Stimulated activated effector memory CD8-positive, alpha-beta T cell treated with anti-CD3 and anti-CD28 coated beads, Interleukin-12 subunit alpha, Interleukin-12 subunit beta, amount 100 ng/mL, for 72 hours (primary cell): Measurements from ENCODE around the gene CCDC187.
"Not testable (repeated sequence)": the region's sequence is repeated elsewhere in the genome, so short reads cannot be mapped to it uniquely, and the experiment has no call there.

Source experiments
- ATAC-seq: fragments of 150-1000 bp; cut with Tn5 transposase; 2 replicates; pipeline ENCODE4 v1.10.0; 2021
- DNase-seq, 2 donors: peaks; one replicate each; pipeline ENCODE4 v3.0.0; 2021 to 2022; ENCODE audit warnings: low spot score in 2 of 2
- H3K27ac Mint-ChIP-seq: one replicate; pipeline ENCODE4 v1.8.0; 2022; ENCODE audit warnings: mild to moderate bottlenecking, mixed read lengths
- H3K36me3 Mint-ChIP-seq: one replicate; pipeline ENCODE4 v1.8.0; 2022; ENCODE audit warnings: mild to moderate bottlenecking, mixed read lengths
- H3K4me1 Mint-ChIP-seq: one replicate; pipeline ENCODE4 v1.8.0; 2022; ENCODE audit warnings: mixed read lengths
- H3K4me3 Mint-ChIP-seq: one replicate; pipeline ENCODE4 v1.8.0; 2022; ENCODE audit warnings: mild to moderate bottlenecking, mixed read lengths
- H3K9me3 Mint-ChIP-seq: one replicate; pipeline ENCODE4 v1.8.0; 2022; ENCODE audit warnings: mixed read lengths

The CCDC187 gene

DNA sequence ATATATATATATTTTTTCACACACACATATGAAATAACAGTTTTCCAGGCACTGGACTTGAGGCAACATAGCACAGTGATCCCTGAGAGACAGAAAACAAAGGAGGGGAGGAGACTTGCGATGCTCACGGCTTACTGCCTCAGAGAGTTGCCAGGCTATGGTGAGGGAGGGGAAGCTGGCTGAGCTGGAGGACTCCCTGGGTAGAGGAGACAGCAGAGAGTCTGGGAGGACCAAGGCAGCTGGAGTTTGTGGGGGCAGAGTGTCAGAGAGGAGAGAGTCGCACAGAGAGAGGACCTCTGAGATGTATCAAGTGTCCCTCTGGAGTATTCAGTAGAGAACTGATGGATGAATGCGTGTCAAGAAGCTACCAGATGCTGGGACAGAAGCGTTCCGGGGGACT lies 35.2 kb downstream of the CCDC187 start:
- H3K9me3 Mint-ChIP-seq: no peaks in the 10 kb centered on the region
- H3K4me3 Mint-ChIP-seq: no peak overlapping the region

DNA sequence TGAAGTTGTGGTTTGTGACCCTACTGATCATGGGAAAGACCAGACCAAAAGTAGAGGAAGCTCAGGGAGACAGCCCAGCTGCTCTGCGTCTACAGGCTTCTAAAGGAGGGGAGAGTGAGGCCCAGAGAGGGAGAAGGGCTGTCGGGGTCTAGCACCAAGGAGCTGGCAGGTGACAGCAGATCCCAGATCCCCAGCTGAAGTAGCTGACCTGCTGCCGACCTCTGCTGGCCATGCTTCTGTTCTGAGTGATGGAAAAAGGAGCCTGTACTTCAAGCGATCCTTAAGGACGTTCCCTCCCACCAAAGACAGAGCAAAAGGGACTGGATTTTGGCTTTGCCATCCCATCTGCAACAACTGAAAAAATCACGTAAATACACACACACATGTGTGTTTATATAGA lies 35.6 kb downstream of the CCDC187 start:
- H3K9me3 Mint-ChIP-seq: no peaks in the 10 kb centered on the region
- H3K4me1 Mint-ChIP-seq: peaks cover 11% of the 10 kb centered on the region
- H3K27ac Mint-ChIP-seq: no peak overlapping the region
- ATAC-seq (no peak), DNase-seq (no peak)
- peak overlapping the region; percentile 72 for H3K4me3 Mint-ChIP-seq
- no peaks in the 10 kb centered on the region for H3K36me3 Mint-ChIP-seq

More for the DNA sequence above, 35.2 kb downstream of the CCDC187 start:
- no peaks in the 10 kb centered on the region for H3K36me3 Mint-ChIP-seq
- H3K27ac Mint-ChIP-seq: no peak overlapping the region
- peaks cover 11% of the 10 kb centered on the region for H3K4me1 Mint-ChIP-seq
- DNase-seq (no peak), ATAC-seq (no peak)

DNA sequence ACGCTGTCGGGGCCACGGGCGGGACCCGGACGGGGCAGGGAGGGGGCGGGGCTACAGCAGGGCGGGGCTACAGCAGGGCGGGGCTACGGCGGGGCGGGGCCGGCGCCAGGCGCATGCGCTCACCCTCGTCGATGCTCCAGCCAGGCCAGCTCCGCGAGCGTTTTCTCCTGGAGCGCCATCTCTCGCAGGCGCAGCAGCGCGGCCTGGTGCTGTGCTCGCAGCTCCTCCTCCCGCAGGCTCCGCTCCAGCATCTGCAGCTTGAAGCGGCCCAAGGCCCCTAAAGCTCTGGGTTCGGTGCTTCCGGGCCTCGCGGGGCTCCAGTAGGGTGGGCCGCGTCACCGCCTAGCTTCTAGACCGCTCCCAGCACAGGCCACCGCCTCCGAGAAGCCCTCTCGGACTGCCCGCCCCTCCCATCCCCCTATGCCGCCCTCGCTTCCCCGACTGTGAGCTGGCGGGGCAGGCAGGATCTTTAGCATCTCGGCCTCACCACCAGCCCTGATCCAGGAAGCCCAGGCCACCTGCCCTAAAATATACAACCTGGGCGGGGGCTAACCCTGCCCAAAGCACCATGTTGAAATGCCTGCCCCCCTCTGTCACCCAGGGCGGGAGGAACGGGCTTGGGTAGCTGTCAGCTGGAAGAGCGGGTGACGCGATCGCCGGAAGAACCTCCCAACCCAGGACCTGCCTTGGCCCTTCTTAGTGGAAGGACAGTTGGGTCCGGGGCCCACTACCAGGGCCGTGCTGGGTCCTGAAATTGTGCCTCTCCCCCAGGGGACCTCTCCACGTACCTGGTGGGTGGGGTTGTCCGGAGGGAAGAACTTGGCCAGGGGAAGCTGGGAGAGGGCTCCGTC lies 36.4 kb downstream of the CCDC187 start:
- DNase-seq (peak; percentile 74 to 89), ATAC-seq (peak; percentile 91)
- Mint-ChIP-seq H3K9me3 (no peaks in the 10 kb centered on the region), H3K4me1 (peaks cover 11% of the 10 kb centered on the region), H3K36me3 (no peaks in the 10 kb centered on the region), H3K4me3 (peak overlapping the region; percentile 72), H3K27ac (peak overlapping the region; percentile 58)

DNA sequence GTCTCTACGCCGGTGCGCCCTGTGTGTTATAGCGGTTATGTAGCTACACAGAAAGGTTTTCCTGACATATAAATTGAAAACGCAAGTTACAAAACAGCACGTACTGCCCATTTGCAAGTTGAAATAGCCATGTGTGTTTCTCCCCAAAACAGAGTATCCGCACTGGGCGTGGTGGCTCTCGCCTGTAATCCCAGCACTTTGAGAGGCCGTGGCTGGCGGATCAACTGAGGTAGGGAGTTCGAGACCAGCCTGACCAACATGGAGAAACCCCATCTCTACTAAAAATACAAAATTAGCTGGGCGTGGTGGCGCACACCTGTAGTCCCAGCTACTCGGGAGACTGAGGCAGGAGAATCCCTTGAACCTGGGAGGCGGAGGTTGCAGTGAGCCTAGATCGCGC lies 37.3 kb downstream of the CCDC187 start:
- DNase-seq, H3K36me3 Mint-ChIP-seq, ATAC-seq, H3K9me3 Mint-ChIP-seq: not testable (repeated sequence)
- H3K4me1 Mint-ChIP-seq: peaks cover 11% of the 10 kb centered on the region
- peak overlapping the region; percentile 72 for H3K4me3 Mint-ChIP-seq
- H3K27ac Mint-ChIP-seq: peak overlapping the region; percentile 58

DNA sequence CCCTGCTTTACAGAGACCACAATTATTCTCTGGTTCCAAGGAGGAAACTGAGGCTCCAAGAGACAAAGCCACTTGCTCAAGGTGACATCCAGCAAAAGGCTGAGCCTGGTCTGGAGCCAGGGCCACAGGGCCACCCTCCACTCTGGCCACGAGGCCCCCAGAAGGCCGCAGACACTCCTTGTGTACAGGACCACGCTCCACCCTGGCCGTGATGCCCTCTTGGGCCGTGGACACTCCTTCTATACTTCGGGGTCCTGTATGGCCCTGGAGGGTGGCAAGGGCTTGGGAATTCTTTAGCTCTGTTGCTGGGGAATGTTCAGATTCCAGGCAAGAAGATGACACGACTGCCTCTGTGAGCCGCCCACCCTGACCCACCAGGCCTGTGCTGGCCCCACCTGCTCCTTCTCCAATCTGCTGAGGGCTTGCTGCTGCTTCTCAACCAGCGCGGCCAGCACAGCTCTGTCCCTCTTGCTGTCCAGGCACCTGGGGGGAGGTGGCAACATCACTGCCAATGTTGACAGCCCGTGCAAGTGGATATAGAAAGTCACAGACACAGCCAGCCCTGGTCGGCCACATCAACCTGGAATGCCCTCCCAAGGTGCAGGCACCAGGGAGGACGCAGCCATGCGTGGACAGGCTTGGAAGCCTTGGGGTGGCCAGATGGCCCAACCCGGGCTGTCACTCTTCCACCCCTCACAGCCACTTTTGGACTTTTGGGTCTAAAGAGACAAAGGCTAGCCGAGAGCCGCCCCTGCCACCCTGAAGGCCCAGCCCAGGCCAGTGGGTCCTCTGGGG lies 38.1 kb downstream of the CCDC187 start:
- ATAC-seq: no peak
- Mint-ChIP-seq H3K27ac (no peak overlapping the region), H3K36me3 (no peaks in the 10 kb centered on the region), H3K9me3 (no peaks in the 10 kb centered on the region), H3K4me3 (no peak overlapping the region), H3K4me1 (peaks cover 11% of the 10 kb centered on the region)
- no peak for DNase-seq

DNA sequence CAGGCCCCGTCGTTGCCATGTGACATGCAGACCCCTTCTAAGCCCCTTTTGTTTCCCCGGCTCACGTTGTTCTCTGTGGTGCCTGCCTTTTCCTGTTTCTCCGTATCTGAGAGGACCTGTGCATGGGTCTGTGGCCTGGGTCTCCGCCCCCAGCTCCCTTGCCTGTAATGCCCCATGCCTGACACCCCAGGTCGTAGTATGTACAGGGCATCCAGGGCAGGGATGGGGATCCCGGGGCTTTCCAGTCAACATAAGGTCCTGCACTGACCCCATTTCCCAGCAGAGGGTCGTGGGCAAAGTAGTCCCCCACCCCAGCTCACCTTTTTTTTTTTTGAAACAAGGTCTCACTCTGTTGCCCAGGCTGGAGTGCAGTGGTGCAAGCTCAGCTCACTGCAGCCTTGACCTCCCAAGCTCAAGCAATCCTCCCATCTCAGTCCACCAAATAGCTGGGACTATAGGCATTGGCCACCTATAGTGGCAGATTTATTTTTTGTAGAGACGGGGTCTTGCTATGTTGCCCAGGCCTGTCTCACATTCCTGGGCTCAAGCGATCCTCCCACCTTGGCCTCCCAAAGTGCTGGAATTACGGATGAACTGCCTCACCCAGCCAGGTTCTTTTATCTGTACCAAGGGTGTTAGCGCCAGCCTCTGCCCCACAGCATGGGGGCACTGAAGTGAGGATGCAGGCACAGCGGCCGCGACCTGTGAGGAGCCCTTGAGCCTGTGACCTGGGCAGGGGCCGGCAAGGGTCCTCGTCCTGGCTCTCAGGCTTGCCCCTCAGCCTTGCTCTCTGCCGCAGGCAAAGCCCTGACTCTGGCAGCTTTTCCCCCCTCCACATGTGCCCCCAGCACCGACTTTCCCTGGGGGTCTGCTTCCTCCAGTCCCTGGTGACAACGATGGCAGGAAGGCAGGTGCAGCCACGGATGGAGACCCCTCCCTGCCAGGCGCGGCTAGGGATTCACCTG lies 39.2 kb downstream of the CCDC187 start:
- no peaks in the 10 kb centered on the region for H3K9me3 Mint-ChIP-seq

DNA sequence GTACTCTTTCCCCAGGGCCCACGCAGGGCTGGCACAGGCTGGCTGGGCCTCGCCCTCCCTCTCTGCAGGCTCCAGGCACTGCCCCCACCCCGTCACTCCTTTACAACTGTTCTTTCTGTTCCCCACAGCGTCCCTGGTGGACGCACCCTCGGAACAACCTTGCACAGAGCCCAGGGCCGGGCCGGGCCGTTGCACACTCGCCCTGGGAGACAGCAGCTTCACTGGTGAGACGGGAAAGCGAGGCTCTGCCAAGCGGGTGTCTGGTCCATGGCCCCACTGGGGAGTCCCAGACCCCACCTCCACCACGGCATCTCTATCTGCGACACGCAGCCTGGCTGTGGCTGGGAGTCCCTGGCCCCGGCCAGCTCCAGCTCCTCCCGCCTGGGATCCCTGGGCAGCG lies 39.9 kb downstream of the CCDC187 start:
- peaks cover 11% of the 10 kb centered on the region for H3K4me1 Mint-ChIP-seq
- DNase-seq (no peak), ATAC-seq (no peak)
- H3K9me3 Mint-ChIP-seq: no peaks in the 10 kb centered on the region
- no peak overlapping the region for H3K4me3 Mint-ChIP-seq
- no peak overlapping the region for H3K27ac Mint-ChIP-seq
- H3K36me3 Mint-ChIP-seq: no peaks in the 10 kb centered on the region

More for the DNA sequence above, 39.2 kb downstream of the CCDC187 start:
- no peaks in the 10 kb centered on the region for H3K36me3 Mint-ChIP-seq
- ATAC-seq (no peak), DNase-seq (no peak)
- H3K4me3 Mint-ChIP-seq: no peak overlapping the region
- peaks cover 11% of the 10 kb centered on the region for H3K4me1 Mint-ChIP-seq
- no peak overlapping the region for H3K27ac Mint-ChIP-seq

DNA sequence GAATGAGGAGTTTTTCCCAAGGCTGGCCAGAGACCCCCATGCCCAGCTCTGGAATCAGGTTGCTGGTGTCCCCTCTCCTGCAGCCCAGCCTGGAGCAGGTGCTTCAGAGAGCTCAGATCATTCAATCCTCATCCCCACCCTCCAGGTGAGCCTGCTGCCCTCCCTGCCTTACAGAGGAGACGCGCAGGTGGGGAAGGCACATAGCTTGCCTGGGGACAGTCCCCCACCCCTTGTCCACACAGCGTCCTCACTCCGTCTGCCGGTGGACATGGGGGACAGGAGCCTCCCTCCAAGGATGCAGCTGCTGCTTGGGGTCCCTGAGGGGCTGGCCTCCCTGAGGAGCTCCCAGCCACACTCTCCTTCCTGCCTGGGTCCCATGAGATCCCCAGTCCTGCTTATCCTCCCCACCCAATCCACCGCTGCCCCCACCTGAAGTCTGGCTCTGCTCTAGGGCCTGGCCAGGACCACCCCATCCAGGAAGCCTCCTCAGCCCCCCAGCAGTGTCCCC lies 41.2 kb downstream of the CCDC187 start:
- H3K4me1 Mint-ChIP-seq: peaks cover 9% of the 10 kb centered on the region
- H3K4me3 Mint-ChIP-seq: no peak overlapping the region
- H3K9me3 Mint-ChIP-seq: no peaks in the 10 kb centered on the region
- DNase-seq (no peak), ATAC-seq (no peak)
- H3K27ac Mint-ChIP-seq: no peak overlapping the region
- no peaks in the 10 kb centered on the region for H3K36me3 Mint-ChIP-seq

DNA sequence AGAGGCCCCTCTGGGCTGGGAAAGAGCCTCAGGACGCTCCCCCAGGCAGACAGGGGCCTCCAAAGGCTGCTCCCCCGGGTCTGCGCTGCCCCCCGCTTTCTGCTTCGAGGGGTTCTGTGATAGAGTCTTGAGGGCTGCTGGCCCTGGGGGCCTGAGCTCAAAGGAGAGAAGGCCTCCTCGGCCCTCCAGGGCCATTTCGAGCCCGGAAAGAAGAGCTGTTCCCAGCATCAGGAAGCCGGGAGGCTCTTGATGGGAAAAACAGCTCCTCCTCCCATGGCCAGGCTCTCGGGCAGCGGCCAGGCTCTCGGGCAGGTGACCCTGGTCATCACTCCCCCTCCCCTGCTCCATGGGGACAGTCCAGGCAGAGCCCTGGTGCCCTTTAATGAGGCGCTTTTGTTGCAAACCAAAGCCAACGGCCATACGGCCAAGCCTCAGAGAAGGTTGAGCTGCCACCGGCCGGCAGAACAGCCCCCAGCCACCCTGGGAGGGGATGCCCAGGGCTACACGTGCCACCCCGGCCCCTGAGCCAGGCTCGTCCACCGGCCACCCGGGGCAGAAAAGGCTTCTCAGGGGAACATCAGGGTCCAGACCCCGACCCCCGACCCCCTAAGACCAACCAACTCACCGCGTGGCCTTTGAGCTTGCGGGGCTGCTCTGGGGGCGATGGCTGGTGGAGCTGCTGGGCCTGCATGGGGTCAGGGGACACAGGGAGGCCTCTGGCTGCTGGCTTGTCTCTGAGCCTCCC lies 42.0 kb downstream of the CCDC187 start:
- H3K4me1 Mint-ChIP-seq: peaks cover 3% of the 10 kb centered on the region
- H3K9me3 Mint-ChIP-seq: no peaks in the 10 kb centered on the region
- H3K4me3 Mint-ChIP-seq: no peak overlapping the region
- DNase-seq (no peak), ATAC-seq (no peak)
- H3K27ac Mint-ChIP-seq: no peak overlapping the region
- no peaks in the 10 kb centered on the region for H3K36me3 Mint-ChIP-seq

DNA sequence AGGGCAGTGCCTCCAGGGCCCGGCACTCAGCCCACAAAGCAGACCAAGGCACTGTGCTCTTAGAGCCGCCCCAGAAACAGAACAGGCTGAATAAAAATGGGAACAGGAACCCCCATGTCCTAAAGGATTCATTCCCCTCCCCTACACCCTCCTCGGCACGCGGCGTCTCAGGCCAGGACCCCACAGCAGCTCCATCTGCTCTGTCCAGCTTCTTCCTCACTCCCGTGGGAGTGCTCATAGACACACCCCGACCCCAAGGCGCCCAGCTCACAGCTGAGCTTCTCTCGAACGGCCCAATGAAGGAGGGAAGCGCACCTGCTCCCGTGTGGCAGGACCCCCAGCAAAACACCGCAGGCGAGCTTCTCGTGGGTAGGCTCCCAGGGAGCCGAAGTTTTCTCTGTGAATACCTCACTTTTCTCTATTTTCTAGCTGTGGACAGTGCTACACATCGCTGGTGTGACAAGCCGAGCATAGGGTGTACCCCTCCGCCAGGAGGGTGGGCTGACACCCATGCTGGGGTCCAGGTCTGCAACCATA lies 42.9 kb downstream of the CCDC187 start:
- H3K27ac Mint-ChIP-seq: no peak overlapping the region
- H3K4me1 Mint-ChIP-seq: no peaks in the 10 kb centered on the region
- no peaks in the 10 kb centered on the region for H3K9me3 Mint-ChIP-seq
- no peaks in the 10 kb centered on the region for H3K36me3 Mint-ChIP-seq
- DNase-seq (no peak), ATAC-seq (no peak)
- H3K4me3 Mint-ChIP-seq: no peak overlapping the region

DNA sequence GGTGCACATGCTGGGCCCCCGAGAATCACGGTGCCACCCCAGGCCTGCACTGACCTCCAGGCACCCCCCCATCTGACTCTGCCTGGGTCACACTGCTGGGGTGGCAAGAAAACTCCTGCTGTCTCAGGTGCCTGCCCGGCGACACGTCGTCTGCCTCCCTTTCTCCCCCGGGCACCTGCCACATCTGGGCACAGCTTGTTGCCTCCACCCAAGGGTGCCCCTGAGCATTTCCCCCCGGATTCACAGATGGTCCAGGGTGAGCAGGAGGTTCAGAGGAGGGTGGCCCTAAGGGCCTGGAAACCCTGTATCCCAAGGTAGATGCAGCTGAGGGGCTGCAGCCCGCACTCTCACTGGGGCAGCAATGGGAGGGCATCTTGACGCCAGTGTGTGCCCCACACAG lies 43.4 kb downstream of the CCDC187 start:
- H3K4me3 Mint-ChIP-seq: no peak overlapping the region
- no peak overlapping the region for H3K27ac Mint-ChIP-seq
- H3K4me1 Mint-ChIP-seq: peaks cover under 1% of the 10 kb centered on the region

DNA sequence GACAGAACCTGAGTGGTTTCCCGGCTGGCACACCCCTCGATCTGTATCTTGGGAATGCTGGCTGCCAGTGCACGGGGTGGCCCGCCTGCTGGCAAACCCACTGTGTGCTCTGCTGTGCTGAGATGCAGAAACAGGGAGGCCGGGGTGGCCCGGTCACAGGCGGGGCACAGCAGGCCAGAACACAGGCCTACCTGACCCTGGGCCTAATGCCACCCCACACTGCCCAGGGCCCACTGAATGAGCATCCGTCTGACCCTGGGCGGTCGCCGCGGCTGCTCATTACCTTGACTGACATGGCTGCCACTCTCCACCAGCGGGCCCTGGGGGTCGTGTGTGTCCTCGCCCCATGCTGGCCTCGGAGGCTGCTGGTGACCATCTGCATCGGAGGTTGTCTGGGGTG lies 44.1 kb downstream of the CCDC187 start:
- no peak overlapping the region for H3K4me3 Mint-ChIP-seq
- no peaks in the 10 kb centered on the region for H3K9me3 Mint-ChIP-seq
- H3K36me3 Mint-ChIP-seq: no peaks in the 10 kb centered on the region
- peaks cover 7% of the 10 kb centered on the region for H3K4me1 Mint-ChIP-seq
- DNase-seq: no peak
- no peak for ATAC-seq
- H3K27ac Mint-ChIP-seq: no peak overlapping the region

More for the DNA sequence above, 43.4 kb downstream of the CCDC187 start:
- Mint-ChIP-seq H3K9me3 (no peaks in the 10 kb centered on the region), H3K36me3 (no peaks in the 10 kb centered on the region)
- ATAC-seq (no peak), DNase-seq (no peak)

DNA sequence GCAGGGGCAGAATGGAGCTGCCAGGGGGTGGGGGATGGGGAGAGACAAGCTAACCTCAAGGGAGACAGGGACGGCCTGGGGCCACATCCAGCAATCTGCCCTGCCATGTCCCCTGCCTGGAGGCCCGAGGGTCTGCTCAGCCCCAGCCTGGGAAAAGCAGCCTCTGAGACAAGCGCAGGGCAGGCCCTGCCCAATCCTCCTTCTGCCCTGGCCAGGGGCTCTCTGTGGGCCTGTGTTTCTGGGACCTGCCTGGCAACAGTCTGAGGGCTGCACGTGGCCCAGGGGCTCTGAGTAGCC lies 44.4 kb downstream of the CCDC187 start:
- ATAC-seq (no peak), DNase-seq (no peak)
- H3K36me3 Mint-ChIP-seq: no peaks in the 10 kb centered on the region
- no peaks in the 10 kb centered on the region for H3K9me3 Mint-ChIP-seq
- H3K27ac Mint-ChIP-seq: no peak overlapping the region
- H3K4me3 Mint-ChIP-seq: no peak overlapping the region
- H3K4me1 Mint-ChIP-seq: peaks cover 9% of the 10 kb centered on the region

DNA sequence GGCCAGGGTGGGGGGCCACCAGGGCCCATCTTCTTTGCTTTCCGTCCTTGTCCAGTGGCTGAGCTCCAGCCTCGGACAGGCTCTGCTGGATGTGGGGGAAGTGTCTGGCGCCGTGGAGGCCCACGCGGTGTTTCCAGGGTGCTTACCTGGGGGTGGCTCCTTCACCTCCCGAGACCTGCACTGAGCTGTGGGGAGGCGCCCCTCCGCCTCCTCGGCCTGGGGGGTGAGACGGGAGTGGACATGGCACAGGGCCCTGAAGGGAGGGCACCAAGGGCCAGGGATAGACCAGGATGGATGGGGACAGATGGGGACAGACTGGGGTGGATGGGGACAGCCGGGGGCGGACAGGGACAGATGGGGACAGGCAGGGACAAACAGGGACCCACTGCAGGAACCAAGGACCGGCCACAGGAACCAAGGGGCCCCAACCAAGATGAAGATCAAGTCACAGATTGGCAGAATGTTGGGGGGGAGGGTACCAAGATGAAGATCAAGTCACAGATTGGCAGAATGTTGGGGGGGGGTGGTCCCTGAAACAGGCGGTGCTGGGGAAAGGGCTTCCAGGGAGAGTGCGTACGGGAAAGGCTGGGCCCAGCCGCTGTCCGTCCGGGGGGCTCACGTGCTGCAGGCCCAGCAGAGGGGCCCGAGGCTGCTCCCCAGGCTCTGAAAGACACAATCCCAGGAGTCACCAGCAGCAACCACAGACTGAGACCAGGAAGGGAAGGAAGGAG lies 44.9 kb downstream of the CCDC187 start:
- Mint-ChIP-seq H3K9me3 (no peaks in the 10 kb centered on the region), H3K4me3 (no peak overlapping the region), H3K4me1 (peaks cover 9% of the 10 kb centered on the region), H3K36me3 (no peaks in the 10 kb centered on the region), H3K27ac (no peak overlapping the region)
- DNase-seq (no peak), ATAC-seq (no peak)
